GM19193 (cell line): ENCODE results near the gene TMEM18.

Source experiments
- POLR2A ChIP-seq: IDR thresholded peaks from 4 replicates; pipeline ENCODE4 v1.6.1; 2011; ENCODE audit not compliant: insufficient read depth, insufficient read length; ENCODE audit errors: extremely low read depth

The TMEM18 gene

DNA sequence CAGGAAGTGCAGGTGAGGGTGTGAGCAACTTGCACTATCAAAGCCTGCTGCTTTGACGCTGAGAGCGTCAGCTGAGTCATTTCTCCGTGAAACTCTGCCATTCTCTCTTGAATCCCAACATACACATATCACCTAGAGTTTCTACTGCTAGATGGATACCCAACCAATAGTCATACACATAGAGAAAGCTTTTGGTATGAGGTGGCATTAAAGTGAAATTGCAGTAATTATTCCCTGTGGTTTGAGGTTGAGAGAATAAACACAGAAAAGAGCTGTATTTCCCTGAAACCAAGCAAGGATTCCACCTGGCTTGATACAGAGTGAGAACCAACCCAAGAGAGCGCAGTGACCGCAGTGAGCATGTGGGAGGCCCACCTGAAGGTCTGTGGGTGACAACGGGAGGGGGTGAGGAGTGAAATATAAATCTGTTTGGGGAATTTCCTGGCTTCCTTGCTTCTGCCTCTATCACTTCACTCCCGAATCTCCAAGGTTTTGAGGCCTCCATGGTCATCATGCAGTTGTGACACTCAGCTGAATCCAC is 28.8 kb upstream of the TMEM18 start:
- no peak for TF ChIP-seq POLR2A

DNA sequence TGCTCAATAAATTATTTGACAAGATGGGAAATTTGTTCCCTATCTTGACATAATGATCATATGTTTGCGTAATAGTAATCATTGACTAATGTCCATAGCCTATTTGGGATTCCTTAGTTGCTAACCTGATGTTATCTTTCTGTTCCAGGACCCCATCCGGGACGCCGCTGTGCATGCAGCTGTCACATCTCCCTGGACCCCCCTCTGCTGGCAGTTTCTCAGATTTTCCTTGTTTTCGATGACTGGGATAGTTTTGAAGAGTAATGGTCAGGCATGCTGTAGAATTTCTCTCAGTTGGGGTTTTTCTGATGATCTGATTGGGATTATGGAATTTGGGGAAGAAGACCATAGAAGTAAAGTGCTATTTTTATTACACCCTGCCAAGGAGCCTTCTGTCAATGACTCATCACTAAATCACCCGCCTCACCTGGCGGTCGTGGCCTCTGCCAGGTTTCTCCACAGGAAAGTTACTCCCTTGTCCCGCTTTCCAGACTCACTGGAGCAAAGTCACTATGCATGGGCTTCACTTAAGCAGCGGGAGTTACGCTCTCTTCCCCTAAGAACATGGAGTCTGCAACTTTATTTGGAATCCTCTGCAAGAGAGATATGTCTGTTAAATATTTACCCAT is 19.9 kb upstream of the TMEM18 start:
- no peak for TF ChIP-seq POLR2A

DNA sequence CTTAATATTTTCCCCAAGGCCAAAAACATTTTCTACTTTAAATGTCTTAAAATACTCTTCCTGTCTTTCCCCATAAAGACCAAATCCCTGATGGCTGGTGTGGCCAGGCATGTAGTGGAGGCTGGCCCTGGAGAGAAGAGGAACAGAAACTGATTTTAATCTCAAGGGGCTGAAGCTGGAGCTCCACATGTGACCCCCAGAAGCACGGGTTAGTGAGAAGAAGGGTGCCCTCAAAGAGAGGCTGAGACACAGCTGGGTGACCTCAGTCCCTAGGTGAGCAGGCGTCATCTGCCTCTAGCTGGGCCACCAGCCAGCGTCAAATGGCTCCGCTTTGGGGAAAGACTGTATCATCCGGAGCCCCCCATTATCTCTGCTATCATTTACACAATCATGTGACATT is 19.3 kb upstream of the TMEM18 start:
- no peak for TF ChIP-seq POLR2A

DNA sequence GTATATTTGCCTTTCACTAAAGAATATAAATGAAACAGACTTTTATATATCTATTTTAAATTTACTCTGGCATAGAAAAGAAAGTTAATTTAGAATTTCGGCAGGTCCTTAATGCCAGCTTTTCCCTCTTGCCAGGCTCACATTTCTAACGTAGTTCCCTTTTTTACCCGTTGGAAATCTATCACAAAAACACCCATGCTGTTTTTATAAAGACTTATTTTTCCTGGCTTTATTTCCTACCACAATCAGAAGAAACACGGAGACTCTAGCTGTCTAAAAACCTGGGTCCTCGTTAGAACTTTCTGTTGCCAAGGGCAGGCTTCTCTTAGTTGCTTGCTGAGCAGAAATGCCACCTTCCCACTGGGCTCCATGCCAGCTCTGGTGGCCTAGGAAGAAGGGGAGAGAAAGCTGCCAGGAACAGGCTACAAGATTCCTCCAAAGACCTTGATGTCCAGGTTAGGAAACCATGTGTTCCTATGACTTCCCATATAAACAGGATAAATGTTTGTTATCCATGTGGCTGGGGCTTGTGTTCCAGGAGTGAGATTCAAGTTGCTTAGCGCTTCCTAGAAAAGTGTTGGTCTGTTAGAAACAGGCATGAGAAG is 17.8 kb upstream of the TMEM18 start:
- TF ChIP-seq POLR2A: no peak

DNA sequence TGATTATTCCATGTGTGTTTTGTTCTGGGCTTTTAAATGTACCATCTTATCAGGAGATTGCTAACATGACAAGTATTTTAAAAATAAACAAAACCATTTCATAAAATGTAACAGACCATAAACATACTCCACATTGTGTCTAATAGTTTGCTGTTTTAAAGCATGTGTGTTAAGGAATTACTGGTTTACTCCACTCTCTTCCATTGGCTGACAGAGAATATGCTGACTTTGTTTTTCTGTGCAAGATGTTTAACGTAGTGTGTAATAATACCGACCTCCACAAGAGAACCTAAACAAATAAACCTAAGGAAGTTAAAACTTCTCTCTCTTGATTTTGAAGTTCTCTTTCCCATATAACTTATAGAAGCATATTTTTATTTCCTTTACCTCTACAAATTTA is 17.0 kb upstream of the TMEM18 start:
- TF ChIP-seq POLR2A: no peak

DNA sequence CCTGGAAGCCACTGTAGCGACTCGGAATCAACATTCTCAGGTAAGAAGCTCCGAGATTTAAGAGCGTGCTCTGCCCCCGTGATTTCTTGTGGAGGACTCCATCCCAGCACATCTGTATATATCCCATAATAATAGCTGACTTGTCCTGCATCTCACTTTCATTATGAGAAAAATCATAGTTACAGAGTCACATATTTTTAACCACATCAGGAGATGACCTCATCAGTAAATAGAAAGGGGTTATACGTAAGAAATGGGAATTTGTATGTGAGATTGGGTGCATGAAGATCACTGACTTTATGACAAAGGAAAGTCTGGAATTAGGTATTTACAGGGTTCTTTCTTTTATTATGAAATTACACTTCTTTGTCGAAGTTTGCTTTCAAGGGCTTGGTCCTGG is 16.4 kb upstream of the TMEM18 start:
- no peak for TF ChIP-seq POLR2A

DNA sequence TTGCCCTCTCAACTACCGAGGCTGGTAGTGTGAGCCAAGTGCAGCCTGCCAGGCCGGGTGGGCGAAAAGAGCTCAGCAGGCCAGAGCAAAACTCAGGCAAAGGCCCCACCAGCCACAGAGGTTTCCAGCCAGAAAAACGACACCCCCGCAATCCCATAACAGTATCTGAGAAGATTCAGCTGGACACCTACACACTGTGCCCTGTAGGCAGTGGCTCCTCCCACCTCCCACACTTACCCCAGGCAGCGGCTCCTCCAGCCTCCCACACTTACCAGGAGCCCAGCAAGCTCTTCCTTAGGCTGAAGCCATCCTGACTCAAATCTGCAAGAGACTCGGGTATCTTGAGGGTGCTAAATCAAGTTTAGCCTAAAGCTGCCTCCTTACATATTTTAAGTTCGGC is 15.6 kb upstream of the TMEM18 start:
- no peak for TF ChIP-seq POLR2A

DNA sequence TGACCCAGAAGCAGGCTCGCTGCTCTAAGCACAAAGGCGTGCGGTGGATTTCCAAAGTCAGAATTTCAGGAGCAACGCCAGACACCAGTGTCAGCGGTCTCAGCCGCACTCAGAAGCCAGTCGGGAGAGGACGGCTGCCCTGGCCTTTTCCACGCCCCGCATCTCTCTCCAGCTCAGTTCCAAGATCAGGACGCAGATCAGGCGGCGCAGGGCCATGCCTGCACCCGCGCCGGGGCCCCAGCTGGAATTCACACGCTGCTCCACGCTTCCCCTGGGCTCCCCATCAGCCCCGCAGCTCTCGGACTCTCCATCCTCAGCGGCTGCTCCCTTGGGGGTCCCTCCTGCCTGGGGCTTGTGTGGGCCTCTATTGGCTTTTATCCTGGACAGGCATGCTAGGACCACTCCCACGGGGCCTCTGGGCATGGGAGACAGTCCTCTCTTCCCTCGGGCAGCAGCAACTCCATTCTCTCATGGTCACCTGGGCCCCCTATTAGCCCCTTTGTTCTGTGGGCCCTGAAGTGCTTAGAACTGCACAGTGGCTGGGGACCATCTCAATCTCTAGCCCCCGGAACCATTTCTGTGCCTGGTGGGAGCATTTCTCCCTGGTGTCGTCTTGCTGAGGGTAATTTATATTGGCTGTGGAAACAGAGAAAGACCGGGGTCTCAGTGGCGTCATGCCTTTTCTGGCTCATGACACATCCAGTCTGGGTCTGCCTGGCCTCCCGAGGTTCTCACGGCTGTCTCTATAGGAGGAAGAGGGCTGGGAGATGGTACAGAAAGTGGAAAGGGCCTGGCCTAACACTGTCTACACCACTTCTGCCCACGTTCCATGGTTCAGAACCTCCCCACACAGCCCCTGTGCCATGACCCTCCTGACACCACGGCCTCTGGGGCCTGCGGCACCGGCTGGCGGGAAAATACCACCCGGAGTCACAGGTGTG is 14.9 kb upstream of the TMEM18 start:
- TF ChIP-seq POLR2A: no peak

DNA sequence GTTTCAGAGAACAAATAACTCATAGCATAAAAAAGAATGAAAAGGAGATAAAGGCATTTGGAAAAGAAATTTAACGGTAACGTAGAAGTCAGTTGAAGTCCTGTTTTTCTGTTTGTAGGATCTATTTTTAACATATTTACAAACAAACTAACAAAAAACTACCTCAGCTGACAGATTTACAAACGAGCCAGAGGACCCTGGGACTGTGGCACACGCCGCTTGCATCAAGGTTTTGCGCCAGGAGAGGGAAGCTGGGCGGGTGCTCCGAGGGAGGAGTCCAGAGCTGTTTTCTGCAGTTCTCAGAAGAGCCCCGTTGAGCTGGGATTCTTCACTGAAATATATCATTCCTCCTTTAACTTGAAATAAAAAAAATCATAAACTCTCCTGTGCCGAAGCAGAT is 13.6 kb upstream of the TMEM18 start:
- TF ChIP-seq POLR2A: no peak

DNA sequence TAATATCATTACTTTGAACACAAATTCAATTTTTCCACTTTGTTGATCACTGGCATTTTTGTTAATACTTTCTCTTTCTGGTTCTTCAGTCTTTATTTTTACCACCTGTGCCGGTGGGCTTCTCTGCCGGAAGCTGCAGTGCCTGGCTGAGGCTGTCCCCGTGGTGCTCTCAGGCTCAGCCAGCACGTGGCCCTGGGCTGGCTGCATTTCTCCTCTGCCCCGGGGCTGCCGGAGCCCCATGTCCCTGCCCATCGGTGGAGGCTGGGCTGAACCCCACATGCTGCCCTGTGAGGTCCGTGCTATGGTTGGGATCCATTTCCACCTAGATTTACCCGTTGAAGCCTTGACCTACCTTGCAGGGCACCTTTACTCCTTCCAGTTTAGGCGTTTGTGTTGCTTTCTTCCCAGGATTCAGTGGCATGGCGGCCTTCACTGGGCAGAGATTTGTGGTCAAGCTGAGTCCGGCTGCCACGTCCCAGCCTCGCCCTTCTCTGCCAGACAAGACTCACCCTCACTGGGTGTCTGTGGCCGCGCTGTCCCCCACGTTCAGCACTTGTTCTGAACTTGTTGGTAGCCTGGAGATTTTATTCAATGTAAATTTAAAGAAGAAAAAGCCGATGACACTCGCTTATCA is 12.8 kb upstream of the TMEM18 start:
- no peak for TF ChIP-seq POLR2A

DNA sequence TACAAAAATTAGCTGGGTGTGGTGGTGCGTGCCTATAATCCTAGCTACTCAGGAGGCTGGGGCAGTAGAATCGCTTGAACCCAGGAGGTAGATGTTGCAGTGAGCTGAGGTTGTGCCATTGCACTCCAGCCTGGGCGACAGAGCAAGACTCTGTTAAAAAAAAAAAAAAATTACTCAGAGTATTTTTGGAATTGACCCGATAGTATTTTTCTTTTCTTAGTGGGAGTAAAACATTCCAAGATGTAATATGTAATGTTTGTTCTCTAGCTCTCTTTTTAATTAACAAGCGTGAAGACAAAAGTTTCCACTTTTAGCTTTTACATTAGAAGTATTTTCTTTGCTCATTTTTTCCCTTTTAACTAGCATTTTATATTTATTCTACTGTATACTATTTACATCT is 12.0 kb upstream of the TMEM18 start:
- TF ChIP-seq POLR2A: no peak

DNA sequence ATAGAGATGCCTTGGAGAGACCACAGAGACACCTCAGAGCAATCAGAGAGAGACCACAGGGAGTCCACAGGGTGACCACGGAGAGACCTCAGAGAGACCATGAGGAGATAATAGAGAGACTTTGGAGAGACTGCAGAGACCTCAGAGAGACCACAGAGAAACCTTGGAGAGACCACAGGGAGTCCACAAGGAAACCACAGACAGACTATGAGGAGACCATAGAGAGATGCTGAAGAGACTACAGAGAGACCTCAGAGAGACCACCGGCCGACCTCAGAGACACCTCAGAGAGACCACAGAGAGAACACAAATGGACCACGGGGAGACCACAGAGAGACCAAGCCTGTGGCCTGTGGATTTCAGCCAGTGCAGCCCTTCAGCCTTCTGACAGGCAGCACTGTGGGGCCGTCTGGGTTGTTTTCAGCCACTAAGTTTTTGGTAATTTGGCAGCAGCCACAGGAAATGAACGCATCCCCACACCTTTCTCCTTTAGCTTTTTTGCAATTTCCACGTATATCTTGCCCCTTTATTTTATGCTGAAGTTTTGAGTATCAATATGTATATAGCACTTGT is 11.4 kb upstream of the TMEM18 start:
- TF ChIP-seq POLR2A: no peak

DNA sequence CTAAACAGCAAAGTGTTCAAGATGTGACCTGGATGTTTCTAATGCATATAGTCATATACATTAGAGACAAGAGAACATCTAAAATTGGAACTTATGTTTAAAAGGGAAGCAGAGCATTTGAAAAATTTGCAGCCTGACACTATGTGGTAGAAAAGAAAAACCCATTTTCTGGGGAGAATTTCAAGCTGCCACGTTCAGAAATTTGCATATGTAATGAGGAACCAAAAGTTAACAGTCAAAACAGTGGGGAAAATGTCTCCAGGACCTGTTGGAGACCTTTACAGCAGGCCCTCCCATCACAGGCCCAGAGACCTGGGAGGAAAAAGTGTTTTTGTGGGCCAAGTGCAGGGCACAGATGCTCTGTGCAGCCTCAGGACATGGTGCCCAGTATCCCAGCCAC is 8.2 kb upstream of the TMEM18 start:
- TF ChIP-seq POLR2A: no peak

DNA sequence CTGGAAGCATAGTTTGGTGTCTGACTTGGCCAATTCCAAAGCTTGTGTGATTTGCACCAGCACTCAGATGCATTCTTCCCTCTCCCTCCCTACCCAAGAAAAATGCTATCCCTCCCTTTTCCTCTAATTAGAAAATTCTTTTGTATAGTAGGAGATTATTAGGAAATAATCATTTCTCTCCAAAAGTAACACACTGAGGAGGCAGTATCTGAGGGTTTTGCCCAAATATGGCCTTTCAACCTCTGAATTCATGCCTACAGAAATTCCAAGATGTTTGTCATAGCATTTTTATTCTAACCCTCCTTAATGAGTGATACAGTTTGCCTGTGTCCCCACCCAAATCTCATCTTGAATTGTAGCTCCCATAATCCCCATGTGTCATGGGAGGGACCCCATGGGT is 5.0 kb upstream of the TMEM18 start:
- no peak for TF ChIP-seq POLR2A

DNA sequence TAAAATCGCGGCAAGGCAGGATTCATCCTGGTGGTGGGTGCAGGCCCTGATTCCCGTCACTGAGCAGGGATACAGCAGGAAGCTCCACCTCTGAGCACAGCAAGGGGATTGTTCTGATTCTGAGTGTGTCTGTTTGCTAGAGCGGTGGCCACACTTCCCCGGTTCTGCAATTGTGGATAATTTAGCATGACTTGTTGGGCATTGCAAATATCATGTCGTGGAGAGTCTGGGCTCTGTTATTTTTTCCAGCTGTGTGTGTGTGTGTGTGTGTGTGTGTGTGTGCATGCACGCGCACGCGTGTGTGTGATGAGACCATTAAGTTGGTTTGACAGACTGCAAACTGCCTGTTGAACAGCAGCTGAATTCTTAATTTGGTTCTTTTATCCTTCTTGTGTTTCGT is 4.1 kb upstream of the TMEM18 start:
- no peak for TF ChIP-seq POLR2A
